Adipose tissue (tissue), 3 donors: ENCODE data around the gene ZNF346. TPM values are rescaled to one million over a fixed set of nuclear protein-coding genes. Genes with fewer than 3 reads are reported as not detected.

ENCODE experiments used
- H3K27ac ChIP-seq: one replicate; pipeline ENCODE4 v1.5.1; 2013; ENCODE audit warnings: low read depth, low read length
- WGBS, 3 donors: extraction: QIAGEN DNeasy Blood & Tissue Kit; methylation state at CpG; one replicate each; pipeline ENCODE4 v1.1.7; 2013; 5-methylcytosine and 5-hydroxymethylcytosine counted together
- polyA plus RNA-seq, 3 donors: library from polyadenylated mRNA; stranded (reverse); fragments of 200-250 nt; gene quantifications; one replicate each; pipeline ENCODE4 v1.2.3, GENCODE V29; 2013
- donor health status: healthy with polysubstance abuse.
- donor health status: Bipolar disorder and iron deficiency.
- donor health status: healthy.

Gene ZNF346
- polyA plus RNA-seq, 3 donors, result 5.3 to 6.0 (median 5.8) TPM

DNA sequence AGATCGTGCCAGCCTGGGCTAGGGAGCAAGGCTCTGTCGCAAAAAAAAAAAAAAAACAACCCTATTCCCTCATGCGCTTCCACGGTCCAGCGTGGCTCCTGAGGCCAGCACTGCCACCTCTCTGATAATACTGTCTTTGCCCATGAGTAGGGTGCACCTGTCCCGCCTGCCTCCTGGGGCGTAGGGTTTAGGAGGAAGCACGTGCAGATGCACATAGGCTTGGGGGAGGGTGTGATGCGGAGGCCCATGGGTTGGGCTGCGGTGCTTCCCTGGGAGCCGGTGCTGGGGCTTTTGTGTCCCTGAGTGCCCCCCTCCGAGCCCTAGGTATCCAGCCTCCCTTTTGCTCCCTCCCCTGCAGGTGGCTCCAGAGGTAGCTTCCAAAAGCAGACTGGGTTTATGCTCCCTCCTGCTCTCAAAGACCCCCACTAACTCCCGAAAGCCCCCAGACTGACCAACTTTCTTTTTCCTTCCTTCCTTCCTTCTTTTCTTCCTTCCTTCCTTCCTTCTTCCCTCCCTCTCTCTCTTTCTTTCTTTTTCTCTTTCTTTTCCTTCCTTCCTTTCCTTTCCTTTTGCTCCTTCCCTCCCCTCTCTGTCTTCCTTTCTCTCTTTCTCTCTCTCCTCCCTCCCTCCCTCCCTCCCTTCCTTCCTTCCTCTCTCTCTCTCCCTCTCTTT is 77.1 kb downstream of the ZNF346 start:
- H3K27ac ChIP-seq, result no peak overlapping the region
- 68 to 75% (median 75%) methylated on average over 13 of the region's 13 CpGs for WGBS, 3 donors

GRCh38 chr5:177100714-177101121 is 78.2 kb downstream of the ZNF346 start:
- H3K27ac ChIP-seq, result no peak overlapping the region
- 69 to 79% (median 70%) methylated on average over 6 of the region's 6 CpGs for whole genome bisulfite sequencing, 3 donors

- 54 to 74% (median 62%) methylated on average over 9 of the region's 9 CpGs for WGBS, 3 donors
- H3K27ac ChIP-seq, result no peak overlapping the region
Measured at GRCh38 chr5:177103523-177104253, 81.2 kb downstream of the ZNF346 start.

DNA sequence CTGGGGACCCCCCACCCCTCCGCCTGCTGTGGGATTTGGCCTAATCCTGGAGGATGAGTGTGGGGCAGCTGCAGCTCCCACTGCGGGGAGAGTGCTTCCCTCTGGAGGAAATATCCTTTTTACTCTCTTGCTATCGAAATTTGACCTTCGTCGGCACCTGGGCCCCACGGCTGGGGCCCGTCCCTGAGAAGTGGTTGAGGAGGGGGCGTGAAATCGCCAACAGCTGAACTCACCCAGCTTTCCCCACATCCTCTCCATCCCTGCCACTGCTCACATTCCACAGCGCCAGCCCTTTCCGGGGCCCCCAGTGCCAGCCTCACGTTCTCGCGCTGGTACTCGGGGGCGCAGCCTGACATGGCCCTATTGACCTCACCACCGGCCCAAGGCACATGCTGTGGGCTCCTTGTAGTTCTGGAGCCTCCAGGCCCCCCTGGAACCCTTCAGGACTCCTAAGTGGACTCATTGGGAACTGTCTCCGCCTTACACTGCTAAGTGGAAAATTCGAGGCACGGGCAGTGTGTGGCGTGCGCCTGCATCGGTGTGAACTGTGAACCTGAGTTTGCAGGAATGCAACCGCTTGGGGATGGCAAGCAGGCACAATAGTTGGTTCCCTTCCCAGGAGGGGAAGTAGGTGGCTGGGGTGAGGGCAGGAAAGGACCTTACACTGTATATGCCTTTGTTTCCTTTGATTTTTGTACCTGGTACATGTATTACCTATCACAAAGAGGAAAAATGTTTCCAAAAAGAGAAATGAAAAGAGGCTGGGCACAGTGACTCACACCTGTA is 83.4 kb downstream of the ZNF346 start:
- H3K27ac ChIP-seq, result no peak overlapping the region
- WGBS, 3 donors, result 74 to 78% (median 74%) methylated on average over 24 of the region's 24 CpGs

- WGBS, 3 donors, result 77 to 86% (median 82%) methylated on average over 4 of the region's 4 CpGs
- H3K27ac ChIP-seq, result no peak overlapping the region
Measured at GRCh38 chr5:177107159-177107558, 84.7 kb downstream of the ZNF346 start.

DNA sequence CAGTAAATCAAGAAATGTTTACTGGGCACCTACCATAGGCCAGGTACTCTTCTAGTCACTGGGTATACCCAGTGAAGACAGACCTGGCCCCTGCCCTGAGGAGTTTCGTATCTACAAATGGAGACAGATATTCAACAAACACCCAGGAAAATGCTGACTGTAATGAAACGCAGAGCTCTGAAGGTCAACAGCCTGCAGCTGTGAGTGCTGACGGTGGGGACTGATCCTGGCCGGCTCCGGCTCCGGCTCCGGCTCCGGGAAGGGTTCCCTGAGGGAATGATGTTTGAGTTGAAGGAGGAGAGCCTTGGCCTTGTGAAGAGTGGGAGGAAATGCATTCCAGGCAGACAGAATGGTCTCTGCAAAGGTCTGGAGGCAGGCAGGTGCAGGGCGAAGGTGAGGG is 87.3 kb downstream of the ZNF346 start:
- no peak overlapping the region for H3K27ac ChIP-seq

DNA sequence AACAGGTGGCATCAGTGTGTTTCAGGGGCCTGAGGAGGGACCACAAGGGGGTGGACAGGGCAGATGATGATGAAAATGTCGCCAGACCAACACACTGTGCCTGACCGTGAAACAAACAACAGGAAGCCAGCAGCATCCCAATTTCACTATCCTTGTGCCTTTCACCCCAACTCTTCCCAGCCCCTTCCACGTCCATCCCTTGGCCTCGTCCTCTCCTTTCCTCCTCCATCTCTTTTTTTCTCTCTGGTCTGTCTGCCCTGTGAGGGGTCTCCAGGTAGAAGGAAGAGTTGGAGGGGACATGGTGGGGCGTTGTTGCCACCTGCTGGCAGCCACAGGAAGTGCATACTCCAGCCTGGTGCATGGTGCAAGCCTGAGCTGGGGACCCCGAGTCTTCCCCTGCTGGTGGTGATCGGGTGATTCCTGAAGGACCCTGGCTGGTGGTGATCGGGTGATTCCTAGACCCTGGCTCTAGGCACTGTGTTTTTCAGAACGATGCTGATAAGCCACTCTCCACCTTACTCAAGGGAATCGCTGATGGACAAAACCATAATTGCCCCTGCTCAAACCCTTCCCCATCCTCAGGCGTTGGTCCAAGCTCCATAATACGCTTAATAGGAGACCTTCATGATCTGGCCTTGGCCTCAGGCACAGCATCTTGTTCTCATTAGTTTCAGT is 89.4 kb downstream of the ZNF346 start:
- WGBS, 3 donors, result 16 to 24% (median 20%) methylated on average over 12 of the region's 12 CpGs
- H3K27ac ChIP-seq, result no peak overlapping the region

More for the DNA sequence above, 87.3 kb downstream of the ZNF346 start:
- 19 to 55% (median 39%) methylated on average over 9 of the region's 9 CpGs for WGBS, 3 donors

GRCh38 chr5:177112589-177113220 is 90.2 kb downstream of the ZNF346 start:
- WGBS, 3 donors, result 53 to 78% (median 68%) methylated on average over 5 of the region's 5 CpGs
- no peak overlapping the region for H3K27ac ChIP-seq

GRCh38 chr5:177113566-177114424 is 91.3 kb downstream of the ZNF346 start:
- 16 to 18% (median 16%) methylated on average over 14 of the region's 14 CpGs for WGBS, 3 donors
- no peak overlapping the region for H3K27ac ChIP-seq

GRCh38 chr5:177116631-177117373 is 94.3 kb downstream of the ZNF346 start:
- H3K27ac ChIP-seq, result no peak overlapping the region
- WGBS, 3 donors, result 20 to 23% (median 22%) methylated on average over 49 of the region's 49 CpGs

DNA sequence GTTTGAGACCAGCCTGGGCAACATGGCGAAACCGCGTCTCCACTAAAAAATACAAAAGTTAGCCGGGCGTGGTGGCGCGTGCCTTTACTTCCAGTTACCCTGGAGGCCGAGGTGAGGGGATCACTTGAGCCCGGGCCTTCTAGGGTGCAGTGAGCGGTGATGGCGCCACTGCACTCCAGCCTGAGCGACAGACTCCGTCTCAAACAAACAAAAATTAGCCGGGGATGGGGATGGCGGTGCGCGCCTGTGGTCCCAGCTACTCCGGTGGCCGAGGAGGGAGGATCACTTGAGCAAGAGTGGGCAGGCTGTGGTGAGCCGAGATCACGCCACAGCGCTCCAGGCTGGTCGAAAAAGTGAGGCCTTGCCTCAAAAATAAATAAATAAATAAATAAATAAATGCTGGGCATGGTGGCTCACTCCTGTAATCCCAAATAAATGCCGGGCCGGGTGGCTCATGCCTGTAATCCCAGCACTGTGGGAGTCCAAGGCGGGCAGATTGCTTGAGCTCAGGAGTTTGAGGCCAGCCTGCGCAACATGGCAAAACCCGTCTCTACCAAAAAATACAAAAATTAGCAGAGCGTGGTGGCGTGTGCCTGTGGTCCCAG is 95.0 kb downstream of the ZNF346 start:
- WGBS, 3 donors, result 98 to 99% (median 98%) methylated on average over 30 of the region's 30 CpGs
- no peak overlapping the region for H3K27ac ChIP-seq

- 96 to 98% (median 98%) methylated on average over 5 of the region's 5 CpGs for WGBS, 3 donors
- H3K27ac ChIP-seq, result no peak overlapping the region
Measured at GRCh38 chr5:177122566-177122965, 100.1 kb downstream of the ZNF346 start.

GRCh38 chr5:177123789-177124485 is 101.4 kb downstream of the ZNF346 start:
- no peak overlapping the region for H3K27ac ChIP-seq
- 83 to 88% (median 83%) methylated on average over 15 of the region's 15 CpGs for WGBS, 3 donors

- no peak overlapping the region for H3K27ac ChIP-seq
- 79 to 90% (median 89%) methylated on average over 4 of the region's 4 CpGs for WGBS, 3 donors
Measured at GRCh38 chr5:177124486-177124991, 102.0 kb downstream of the ZNF346 start.

DNA sequence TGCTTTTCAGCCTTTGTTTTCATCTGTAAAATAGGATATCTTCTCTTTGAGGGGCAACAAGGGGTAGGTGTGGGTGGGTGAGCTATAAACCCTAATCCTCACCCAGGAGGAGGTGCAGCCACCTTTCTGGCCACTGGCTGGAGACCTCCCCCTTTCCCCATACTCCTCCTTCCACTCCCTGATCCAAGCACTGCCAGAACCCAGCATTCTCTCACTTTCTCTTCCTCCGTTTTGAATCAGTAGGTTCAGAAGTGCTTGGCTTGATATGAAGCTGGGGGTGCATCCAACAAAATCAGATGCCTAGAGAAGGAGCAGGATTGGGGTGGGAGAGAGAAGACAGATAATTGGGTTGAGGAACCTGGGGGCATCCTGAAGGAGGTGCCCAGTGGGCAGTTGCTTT is 104.3 kb downstream of the ZNF346 start:
- no peak overlapping the region for H3K27ac ChIP-seq
- WGBS, 3 donors, result 68 to 74% (median 69%) methylated on average over 1 of the region's 1 CpG

GRCh38 chr5:177128551-177128981 is 106.1 kb downstream of the ZNF346 start:
- 67 to 74% (median 67%) methylated on average over 4 of the region's 4 CpGs for WGBS, 3 donors
- no peak overlapping the region for H3K27ac ChIP-seq
